ENCODE data around the gene PDE4D. TPM values are rescaled to one million over a fixed set of nuclear protein-coding genes. Genes with fewer than 3 reads are reported as not detected.

PDE4D gene
- total RNA-seq, 4 donors from 2014 or later: 14.7 to 36.3 (median 24.7) TPM

GRCh38 chr5:58983526-58984452 is 909.7 kb downstream of the PDE4D start:
- H3K27me3 ChIP-seq: no peaks in the 10 kb centered on the region
- intact Hi-C loops (cut with DNase I): no loop called here
- DNase-seq: peak; percentile 40 to 55
- no peak overlapping the region for H3K27ac ChIP-seq
- no peaks in the 10 kb centered on the region for H3K36me3 ChIP-seq
- TF ChIP-seq POLR2A (IDR thresholded peaks at IDR 0.05) (no peak), CTCF (IDR thresholded peaks at IDR 0.05) (no peak)
- no peaks in the 10 kb centered on the region for H3K9me3 ChIP-seq
- no peak overlapping the region for H3K4me3 ChIP-seq (replicated peaks in 1 of 3)
- peaks cover 0 to 7% of the 10 kb centered on the region in 2 donors for H3K4me1 ChIP-seq

DNA sequence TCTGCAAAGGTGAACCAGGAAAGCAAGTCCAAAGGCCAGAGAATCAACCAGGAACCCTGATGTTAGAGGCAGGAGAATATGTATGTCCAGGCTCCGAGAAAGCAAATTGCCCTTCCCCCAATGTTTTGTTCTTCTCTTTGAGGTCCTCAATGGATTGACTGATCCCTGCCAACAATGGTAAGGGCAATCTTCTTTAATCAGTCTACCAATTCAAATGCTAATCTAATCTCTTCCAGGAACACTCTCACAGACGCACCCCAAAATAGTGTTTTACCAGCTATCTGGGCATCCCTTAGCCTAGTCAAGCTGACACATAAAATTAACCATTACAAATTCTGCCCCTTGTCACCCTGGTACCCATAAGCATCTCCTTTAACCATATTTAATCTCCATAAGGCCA is 912.6 kb downstream of the PDE4D start:
- WGBS, 2 donors: 93 to 95% methylated on average over 2 of the region's 2 CpGs
- Histone ChIP-seq H3K36me3 (peaks cover 0 to 8% of the 10 kb centered on the region in 2 donors), H3K4me1 (peaks cover 0 to 7% of the 10 kb centered on the region in 2 donors), H3K9me3 (no peaks in the 10 kb centered on the region), H3K4me3 (replicated peaks in 1 of 3) (no peak overlapping the region), H3K27ac (no peak overlapping the region), H3K27me3 (no peaks in the 10 kb centered on the region)
- no peak for DNase-seq
- TF ChIP-seq POLR2A (IDR thresholded peaks at IDR 0.05) (no peak), CTCF (IDR thresholded peaks at IDR 0.05) (no peak)
- intact Hi-C loops (cut with DNase I): no loop called here

DNA sequence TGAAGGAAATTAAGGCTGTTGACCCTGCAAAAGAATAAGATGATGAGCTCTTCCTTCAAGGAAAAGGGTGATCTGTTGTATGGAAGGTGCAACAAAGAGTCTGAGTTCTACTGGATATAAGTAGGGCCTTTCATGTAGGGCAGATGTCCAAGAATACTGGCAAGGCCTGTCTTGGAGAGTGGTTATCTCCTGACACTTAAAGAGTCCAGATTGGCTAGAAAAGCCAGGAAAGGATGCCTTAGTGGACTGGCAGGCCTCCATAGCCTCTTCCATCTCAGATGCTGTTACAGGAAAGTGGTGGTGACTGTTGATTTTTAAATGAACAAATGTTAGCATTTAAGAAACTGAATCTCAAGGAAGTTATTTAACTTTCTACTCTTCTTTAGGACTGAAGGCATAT is 914.4 kb downstream of the PDE4D start:
- no peak for TF ChIP-seq CTCF (IDR thresholded peaks at IDR 0.05)
- TF ChIP-seq POLR2A (IDR thresholded peaks at IDR 0.05): no peak
- no peak overlapping the region for H3K4me3 ChIP-seq (replicated peaks in 1 of 3)
- H3K36me3 ChIP-seq: peaks cover 13 to 24% of the 10 kb centered on the region in 2 donors
- peaks cover 0 to 5% of the 10 kb centered on the region in 2 donors for H3K4me1 ChIP-seq
- H3K27me3 ChIP-seq: no peaks in the 10 kb centered on the region
- no peak overlapping the region for H3K27ac ChIP-seq
- no peaks in the 10 kb centered on the region for H3K9me3 ChIP-seq
- no peak for DNase-seq
- intact Hi-C loops (cut with DNase I): no loop called here

- intact Hi-C loops (cut with DNase I): no loop called here
- Histone ChIP-seq H3K4me3 (replicated peaks in 1 of 3) (no peak overlapping the region), H3K36me3 (peaks cover 15 to 25% of the 10 kb centered on the region in 2 donors), H3K27me3 (no peaks in the 10 kb centered on the region), H3K9me3 (no peaks in the 10 kb centered on the region), H3K4me1 (no peaks in the 10 kb centered on the region), H3K27ac (no peak overlapping the region)
- no peak for DNase-seq
- 93% methylated on average over 5 of the region's 5 CpGs for WGBS, 2 donors
- TF ChIP-seq POLR2A (IDR thresholded peaks at IDR 0.05): no peak
- no peak for TF ChIP-seq CTCF (IDR thresholded peaks at IDR 0.05)
Measured at GRCh38 chr5:58974601-58975000, 918.9 kb downstream of the PDE4D start.

GRCh38 chr5:58974083-58974482 is 919.4 kb downstream of the PDE4D start:
- no peak overlapping the region for H3K27ac ChIP-seq
- H3K4me1 ChIP-seq: no peaks in the 10 kb centered on the region
- no peak for TF ChIP-seq CTCF (IDR thresholded peaks at IDR 0.05)
- TF ChIP-seq POLR2A (IDR thresholded peaks at IDR 0.05): no peak
- intact Hi-C loops (cut with DNase I): no loop called here
- no peaks in the 10 kb centered on the region for H3K27me3 ChIP-seq
- H3K9me3 ChIP-seq: no peaks in the 10 kb centered on the region
- peaks cover 15 to 25% of the 10 kb centered on the region in 2 donors for H3K36me3 ChIP-seq
- no peak for DNase-seq
- 94 to 95% methylated on average over 5 of the region's 5 CpGs for WGBS, 2 donors
- no peak overlapping the region for H3K4me3 ChIP-seq (replicated peaks in 1 of 3)
